ENCODE results near the gene SLC35F6. TPM values are rescaled to one million over a fixed set of nuclear protein-coding genes. Genes with fewer than 3 reads are reported as not detected.

Gene SLC35F6
- total and polyA plus RNA-seq, 9 of the 15 experiments (the other 6 are each of a cell fraction or from before 2014, with no cell fraction given): 11.9 to 47.3 (median 22.5) TPM

GRCh38 chr2:26749787-26750420, 14.2 kb upstream of the SLC35F6 start (continued):
- TF ChIP-seq GMEB1 (CRISPR knock-in tag; IDR thresholded peaks at IDR 0.05) (peak; percentile 65), SLC30A9 (CRISPR knock-in tag; IDR thresholded peaks at IDR 0.05) (0 out of 2 replicates have a peak, but pooled peaks have one; percentile 76), ZEB2 (IDR thresholded peaks at IDR 0.05) (0 out of 2 replicates have a peak, but pooled peaks have one; percentile 35), ZNF699 (CRISPR knock-in tag; IDR thresholded peaks at IDR 0.05; ENCODE audit: insufficient replicate concordance) (peak; percentile 67), RAD21 (CRISPR knock-in tag; conservative IDR thresholded peaks at IDR 0.05 in 1 of 2, IDR thresholded peaks at IDR 0.05 in 1 of 2) (peak in 1 of 2 experiments; percentile 19; a peak in 1 of 4 replicates), PHTF2 (CRISPR knock-in tag; IDR thresholded peaks at IDR 0.05) (peak; percentile 71; the same call in 1 of the 2 replicates), TEAD2 (tag; IDR thresholded peaks at IDR 0.05) (peak; percentile 90), DPF2 (IDR thresholded peaks at IDR 0.05) (peak; percentile 77), ZFX (CRISPR knock-in tag; IDR thresholded peaks at IDR 0.05) (peak; percentile 63; the same call in 1 of the 2 replicates), ZNF133 (CRISPR knock-in tag; IDR thresholded peaks at IDR 0.05) (peak; percentile 89; the same call in 1 of the 2 replicates), NUFIP1 (IDR thresholded peaks at IDR 0.05; ENCODE audit: partially characterized antibody) (peak; percentile 81), MXD1 (CRISPR knock-in tag; IDR thresholded peaks at IDR 0.05; ENCODE audit: borderline replicate concordance, poor library complexity, severe bottlenecking) (peak; percentile 72)
- TF ChIP-seq, protein P1, sequence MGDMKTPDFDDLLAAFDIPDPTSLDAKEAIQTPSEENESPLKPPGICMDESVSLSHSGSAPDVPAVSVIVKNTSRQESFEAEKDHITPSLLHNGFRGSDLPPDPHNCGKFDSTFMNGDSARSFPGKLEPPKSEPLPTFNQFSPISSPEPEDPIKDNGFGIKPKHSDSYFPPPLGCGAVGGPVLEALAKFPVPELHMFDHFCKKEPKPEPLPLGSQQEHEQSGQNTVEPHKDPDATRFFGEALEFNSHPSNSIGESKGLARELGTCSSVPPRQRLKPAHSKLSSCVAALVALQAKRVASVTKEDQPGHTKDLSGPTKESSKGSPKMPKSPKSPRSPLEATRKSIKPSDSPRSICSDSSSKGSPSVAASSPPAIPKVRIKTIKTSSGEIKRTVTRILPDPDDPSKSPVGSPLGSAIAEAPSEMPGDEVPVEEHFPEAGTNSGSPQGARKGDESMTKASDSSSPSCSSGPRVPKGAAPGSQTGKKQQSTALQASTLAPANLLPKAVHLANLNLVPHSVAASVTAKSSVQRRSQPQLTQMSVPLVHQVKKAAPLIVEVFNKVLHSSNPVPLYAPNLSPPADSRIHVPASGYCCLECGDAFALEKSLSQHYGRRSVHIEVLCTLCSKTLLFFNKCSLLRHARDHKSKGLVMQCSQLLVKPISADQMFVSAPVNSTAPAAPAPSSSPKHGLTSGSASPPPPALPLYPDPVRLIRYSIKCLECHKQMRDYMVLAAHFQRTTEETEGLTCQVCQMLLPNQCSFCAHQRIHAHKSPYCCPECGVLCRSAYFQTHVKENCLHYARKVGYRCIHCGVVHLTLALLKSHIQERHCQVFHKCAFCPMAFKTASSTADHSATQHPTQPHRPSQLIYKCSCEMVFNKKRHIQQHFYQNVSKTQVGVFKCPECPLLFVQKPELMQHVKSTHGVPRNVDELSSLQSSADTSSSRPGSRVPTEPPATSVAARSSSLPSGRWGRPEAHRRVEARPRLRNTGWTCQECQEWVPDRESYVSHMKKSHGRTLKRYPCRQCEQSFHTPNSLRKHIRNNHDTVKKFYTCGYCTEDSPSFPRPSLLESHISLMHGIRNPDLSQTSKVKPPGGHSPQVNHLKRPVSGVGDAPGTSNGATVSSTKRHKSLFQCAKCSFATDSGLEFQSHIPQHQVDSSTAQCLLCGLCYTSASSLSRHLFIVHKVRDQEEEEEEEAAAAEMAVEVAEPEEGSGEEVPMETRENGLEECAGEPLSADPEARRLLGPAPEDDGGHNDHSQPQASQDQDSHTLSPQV (IDR thresholded peaks at IDR 0.05): peak; percentile 100
- TF ChIP-seq, protein P2, sequence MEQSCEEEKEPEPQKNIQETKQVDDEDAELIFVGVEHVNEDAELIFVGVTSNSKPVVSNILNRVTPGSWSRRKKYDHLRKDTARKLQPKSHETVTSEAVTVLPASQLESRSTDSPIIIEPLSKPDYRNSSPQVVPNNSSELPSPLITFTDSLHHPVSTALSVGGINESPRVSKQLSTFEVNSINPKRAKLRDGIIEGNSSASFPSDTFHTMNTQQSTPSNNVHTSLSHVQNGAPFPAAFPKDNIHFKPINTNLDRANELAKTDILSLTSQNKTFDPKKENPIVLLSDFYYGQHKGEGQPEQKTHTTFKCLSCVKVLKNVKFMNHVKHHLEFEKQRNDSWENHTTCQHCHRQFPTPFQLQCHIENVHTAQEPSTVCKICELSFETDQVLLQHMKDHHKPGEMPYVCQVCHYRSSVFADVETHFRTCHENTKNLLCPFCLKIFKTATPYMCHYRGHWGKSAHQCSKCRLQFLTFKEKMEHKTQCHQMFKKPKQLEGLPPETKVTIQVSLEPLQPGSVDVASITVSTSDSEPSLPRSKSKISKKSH (CRISPR knock-in tag; IDR thresholded peaks at IDR 0.05): peak; percentile 71; the same call in 1 of the 2 replicates
- TF ChIP-seq, protein P3, sequence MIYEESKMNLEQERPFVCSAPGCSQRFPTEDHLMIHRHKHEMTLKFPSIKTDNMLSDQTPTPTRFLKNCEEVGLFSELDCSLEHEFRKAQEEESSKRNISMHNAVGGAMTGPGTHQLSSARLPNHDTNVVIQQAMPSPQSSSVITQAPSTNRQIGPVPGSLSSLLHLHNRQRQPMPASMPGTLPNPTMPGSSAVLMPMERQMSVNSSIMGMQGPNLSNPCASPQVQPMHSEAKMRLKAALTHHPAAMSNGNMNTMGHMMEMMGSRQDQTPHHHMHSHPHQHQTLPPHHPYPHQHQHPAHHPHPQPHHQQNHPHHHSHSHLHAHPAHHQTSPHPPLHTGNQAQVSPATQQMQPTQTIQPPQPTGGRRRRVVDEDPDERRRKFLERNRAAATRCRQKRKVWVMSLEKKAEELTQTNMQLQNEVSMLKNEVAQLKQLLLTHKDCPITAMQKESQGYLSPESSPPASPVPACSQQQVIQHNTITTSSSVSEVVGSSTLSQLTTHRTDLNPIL (CRISPR knock-in tag; IDR thresholded peaks at IDR 0.05): peak; percentile 91; the same call in 1 of the 2 replicates

Measured in K562 (cell line).